Aorta (tissue), 5 donors: ENCODE results near the gene PPP2R2D. TPM values are rescaled to one million over a fixed set of nuclear protein-coding genes. Genes with fewer than 3 reads are reported as not detected.

ENCODE experiments used
- ATAC-seq: fragments of 200-7000 bp; cut with Tn5 transposase; one replicate; pipeline ENCODE4 v1.9.1; 2022; ENCODE audit warnings: moderate library complexity; ENCODE audit not compliant: low FRiP score
- DNase-seq, 2 donors: peaks; one replicate each; pipeline ENCODE4 v3.0.0-alpha.2; 2020
- H3K27ac ChIP-seq, 2 donors: one replicate each; pipeline ENCODE4 v1.5.1; 2013; ENCODE audit warnings: low read length in 2 of 2, mild to moderate bottlenecking in 2 of 2, moderate library complexity in 2 of 2, control low read depth in 1 of 2, inconsistent platforms in 1 of 2, low read depth in 1 of 2
- H3K27me3 ChIP-seq, 2 donors: one replicate each; pipeline ENCODE4 v1.6.1; 2013; ENCODE audit warnings: control low read depth in 1 of 2, low read length in 1 of 2, mild to moderate bottlenecking in 1 of 2, moderate library complexity in 1 of 2; ENCODE audit not compliant: insufficient read depth in 2 of 2, control insufficient read depth in 1 of 2
- H3K36me3 ChIP-seq, 2 donors: one replicate each; pipeline ENCODE4 v1.6.1; 2013; ENCODE audit warnings: control low read depth in 1 of 2, low read length in 1 of 2, mild to moderate bottlenecking in 1 of 2; ENCODE audit not compliant: insufficient read depth in 2 of 2, control insufficient read depth in 1 of 2
- H3K4me1 ChIP-seq, 2 donors: one replicate each; pipeline ENCODE4 v1.6.1; 2013; ENCODE audit warnings: low read length in 2 of 2, control low read depth in 1 of 2, mild to moderate bottlenecking in 1 of 2, moderate library complexity in 1 of 2; ENCODE audit not compliant: insufficient read depth in 2 of 2, control insufficient read depth in 1 of 2
- H3K4me3 ChIP-seq, 2 donors: one replicate each; pipeline ENCODE4 v1.5.1; 2013; ENCODE audit warnings: low read length in 2 of 2, control low read depth in 1 of 2, mild to moderate bottlenecking in 1 of 2
- H3K9me3 ChIP-seq: one replicate; pipeline ENCODE4 v1.6.1; 2013; ENCODE audit warnings: mild to moderate bottlenecking, low read length; ENCODE audit not compliant: control insufficient read depth
- WGBS, 2 donors: extraction: QIAGEN DNeasy Blood & Tissue Kit; methylation state at CpG; one replicate each; pipeline ENCODE4 v1.1.7; 2013; 5-methylcytosine and 5-hydroxymethylcytosine counted together
- intact Hi-C, 2 donors: fragments of 100-400 bp; cut with DNase I; formaldehyde crosslinking; loops; one replicate each; pipeline versions ENCODE4 v1.14.2 to v1.15.0; 2022
- long read RNA-seq, 2 donors: library from polyadenylated mRNA; unstranded; transcript quantifications; one replicate each; pipeline ENCODE4 v2.0.0, GENCODE V29; 2020 to 2021
- polyA plus RNA-seq, 2 donors: library from polyadenylated mRNA; stranded (reverse); fragments of 200-250 nt; gene quantifications; one replicate each; pipeline ENCODE4 v1.2.3, GENCODE V29; 2013
- total RNA-seq, 2 donors: library from RNA; stranded (reverse); fragmentation: NEBNext Ultra II Directional; extraction: Animal tissue kit (Norgen Biotek cat#: 25700); gene quantifications; one replicate each; pipeline ENCODE4 v1.2.1, GENCODE V29; 2021
- donor health status: healthy with polysubstance abuse.
- donor health status: Bipolar disorder and iron deficiency.
- donor health status: DM: no; HTN: no; CAD: no.
- donor health status: DM: no; HTN: no; CAD: no.
- donor health status: DM: yes; HTN: yes; CAD: no.

PPP2R2D gene
- total RNA-seq (10 to 100 TPM; 27.0 to 29.4 TPM), polyA plus RNA-seq (10 to 100 TPM; 14.0 to 25.3 TPM)
- long read RNA-seq, donor 1, full-length matches to known transcripts: 1 of 23 reads
- long read RNA-seq, donor 1, partial matches to known transcripts: 10 of 23 reads
- long read RNA-seq, donor 1, other reads (novel, unspliced or antisense): 12 of 23 reads
- long read RNA-seq, donor 2, full-length matches to known transcripts: 3 of 25 reads
- long read RNA-seq, donor 2, partial matches to known transcripts: 13 of 25 reads
- long read RNA-seq, donor 2, other reads (novel, unspliced or antisense): 9 of 25 reads

GRCh38 chr10:131900350-131901152 is at the start of gene PPP2R2D:
Gene PPP2R2D, plus strand, starts transcription at chr10:131901008. Its CDS starts 141 bp downstream, at chr10:131901149.
- Histone ChIP-seq H3K27me3 (no peaks in the 10 kb centered on the region), H3K4me3 (peak within 1 kb of the TSS; percentile 94 to 98), H3K36me3 (peaks cover 0 to under 1% of the 10 kb centered on the region in 2 donors), H3K27ac (peak within 1 kb of the TSS; percentile 92 to 97), H3K4me1 (peaks cover 0 to under 1% of the 10 kb centered on the region in 2 donors), H3K9me3 (no peaks in the 10 kb centered on the region)
- intact Hi-C loops: loop anchor here in 1 of 2 donors (1.0 kb wide), 2 partner anchors 46 to 83 kb away; no protein-coding TSS in a partner anchor
- DNase-seq: peak; percentile 96 to 98
- 0% methylated on average over 71 to 107 of the region's 107 CpGs for WGBS, 2 donors
- peak; percentile 97 for ATAC-seq

- Histone ChIP-seq H3K36me3 (no peaks in the 10 kb centered on the region), H3K4me1 (no peaks in the 10 kb centered on the region), H3K27me3 (no peaks in the 10 kb centered on the region), H3K9me3 (no peaks in the 10 kb centered on the region), H3K27ac (no peak overlapping the region), H3K4me3 (no peak overlapping the region)
- ATAC-seq (no peak), DNase-seq (peak; percentile 21 to 32)
- 71 to 79% methylated on average over 11 of the region's 11 CpGs for WGBS, 2 donors
- intact Hi-C loops: no loop called here
These were observed 49.5 kb upstream of the PPP2R2D start for GRCh38 chr10:131851346-131851745.

GRCh38 chr10:131852176-131852822 is 48.5 kb upstream of the PPP2R2D start:
- no peak overlapping the region for H3K4me3 ChIP-seq
- 92% methylated on average over 32 of the region's 32 CpGs for WGBS, 2 donors
- no peaks in the 10 kb centered on the region for H3K4me1 ChIP-seq
- no peaks in the 10 kb centered on the region for H3K36me3 ChIP-seq
- H3K27ac ChIP-seq: no peak overlapping the region
- peak in 1 of 2 donors; percentile 55 for DNase-seq
- no peaks in the 10 kb centered on the region for H3K9me3 ChIP-seq
- no peak for ATAC-seq
- no peaks in the 10 kb centered on the region for H3K27me3 ChIP-seq
- intact Hi-C loops: no loop called here

GRCh38 chr10:131852823-131853609 is 47.8 kb upstream of the PPP2R2D start:
- H3K4me1 ChIP-seq: no peaks in the 10 kb centered on the region
- intact Hi-C loops: no loop called here
- no peaks in the 10 kb centered on the region for H3K9me3 ChIP-seq
- no peaks in the 10 kb centered on the region for H3K27me3 ChIP-seq
- 88% methylated on average over 20 to 25 of the region's 25 CpGs for WGBS, 2 donors
- H3K4me3 ChIP-seq: no peak overlapping the region
- H3K36me3 ChIP-seq: no peaks in the 10 kb centered on the region
- DNase-seq (peak; percentile 29 to 61), ATAC-seq (no peak)
- no peak overlapping the region for H3K27ac ChIP-seq

GRCh38 chr10:131853610-131853964 is 47.2 kb upstream of the PPP2R2D start:
- no peaks in the 10 kb centered on the region for H3K27me3 ChIP-seq
- no peak overlapping the region for H3K4me3 ChIP-seq
- intact Hi-C loops: no loop called here
- ATAC-seq (no peak), DNase-seq (peak in 1 of 2 donors; percentile 22)
- H3K4me1 ChIP-seq: no peaks in the 10 kb centered on the region
- no peaks in the 10 kb centered on the region for H3K9me3 ChIP-seq
- H3K27ac ChIP-seq: no peak overlapping the region
- WGBS, 2 donors: 91 to 92% methylated on average over 13 of the region's 13 CpGs
- no peaks in the 10 kb centered on the region for H3K36me3 ChIP-seq

- WGBS, 2 donors: 77 to 78% methylated on average over 22 of the region's 22 CpGs
- intact Hi-C loops: no loop called here
- no peaks in the 10 kb centered on the region for H3K36me3 ChIP-seq
- no peaks in the 10 kb centered on the region for H3K27me3 ChIP-seq
- no peak overlapping the region for H3K4me3 ChIP-seq
- H3K4me1 ChIP-seq: no peaks in the 10 kb centered on the region
- peak in 1 of 2 donors; percentile 69 for DNase-seq
- H3K9me3 ChIP-seq: no peaks in the 10 kb centered on the region
- ATAC-seq: no peak
- H3K27ac ChIP-seq: no peak overlapping the region
These were observed 46.1 kb upstream of the PPP2R2D start for GRCh38 chr10:131854579-131855335.

GRCh38 chr10:131855461-131856401 is 45.1 kb upstream of the PPP2R2D start:
- ATAC-seq (no peak), DNase-seq (peak in 1 of 2 donors; percentile 63)

More at GRCh38 chr10:131855461-131856401, 45.1 kb upstream of the PPP2R2D start:
- Histone ChIP-seq H3K27me3 (no peaks in the 10 kb centered on the region), H3K36me3 (no peaks in the 10 kb centered on the region), H3K4me1 (no peaks in the 10 kb centered on the region), H3K27ac (no peak overlapping the region), H3K4me3 (no peak overlapping the region), H3K9me3 (no peaks in the 10 kb centered on the region)
- WGBS, 2 donors: 84 to 86% methylated on average over 23 of the region's 23 CpGs
- intact Hi-C loops: no loop called here
